HG03439 (cell line): ENCODE results near the gene TM4SF4.
"Not testable (repeated sequence)": the region's sequence is repeated elsewhere in the genome, so short reads cannot be mapped to it uniquely, and the experiment has no call there.

ENCODE experiments used
- ATAC-seq: cut with Tn5 transposase; IDR thresholded peaks from one replicate; pipeline ENCODE4 v1.9.1; 2021; ENCODE audit warnings: mild to moderate bottlenecking, moderate library complexity; ENCODE audit not compliant: unreplicated experiment

TM4SF4 gene

DNA sequence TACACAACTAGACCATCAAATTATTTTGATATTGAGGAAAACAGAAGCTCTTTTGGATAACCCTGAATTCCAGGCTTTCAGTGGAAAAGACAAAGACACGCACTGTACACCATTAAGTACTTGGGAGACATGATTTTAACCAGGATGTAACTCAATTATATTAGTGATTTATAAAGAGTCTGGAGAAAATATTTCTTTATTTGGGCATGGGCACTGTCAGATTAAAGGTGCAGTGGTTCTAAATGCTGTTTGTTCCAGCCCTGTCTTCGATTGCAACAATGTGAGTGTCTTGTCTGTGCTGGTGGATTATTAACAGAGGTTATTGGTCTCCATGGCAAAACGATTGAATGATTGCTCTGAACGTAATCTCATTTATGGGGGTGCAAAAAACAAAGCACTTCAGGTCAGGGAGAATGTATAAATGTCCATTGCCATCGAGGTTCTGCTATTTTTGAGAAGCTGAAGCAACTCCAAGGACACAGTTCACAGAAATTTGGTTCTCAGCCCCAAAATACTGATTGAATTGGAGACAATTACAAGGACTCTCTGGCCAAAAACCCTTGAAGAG is at the start of gene TM4SF4:
Gene TM4SF4, plus strand, starts transcription at position 448 of the 568 bp plus-strand sequence. CDS start 181 bp downstream, outside the sequence.
- no peak for ATAC-seq

DNA sequence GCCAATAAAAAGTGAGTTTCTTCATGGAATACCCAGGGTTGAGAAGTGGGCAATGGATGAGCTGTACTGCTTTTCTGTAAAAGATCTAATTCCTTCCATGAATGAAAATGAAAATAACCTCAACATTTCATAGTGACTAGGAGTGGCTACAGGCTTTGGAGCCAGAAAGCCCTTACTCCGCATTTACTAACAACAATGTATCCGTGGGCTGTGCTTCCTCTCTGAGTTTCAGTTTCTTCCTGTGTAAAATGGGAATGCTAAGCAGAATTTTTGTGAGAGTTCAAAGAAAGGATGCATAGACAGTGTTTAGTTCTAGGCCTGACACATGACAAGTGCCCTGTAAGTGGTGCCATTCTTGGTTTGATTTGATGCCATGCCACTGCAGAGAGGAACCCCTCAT is 49.6 kb upstream of the TM4SF4 start:
- no peak for ATAC-seq

DNA sequence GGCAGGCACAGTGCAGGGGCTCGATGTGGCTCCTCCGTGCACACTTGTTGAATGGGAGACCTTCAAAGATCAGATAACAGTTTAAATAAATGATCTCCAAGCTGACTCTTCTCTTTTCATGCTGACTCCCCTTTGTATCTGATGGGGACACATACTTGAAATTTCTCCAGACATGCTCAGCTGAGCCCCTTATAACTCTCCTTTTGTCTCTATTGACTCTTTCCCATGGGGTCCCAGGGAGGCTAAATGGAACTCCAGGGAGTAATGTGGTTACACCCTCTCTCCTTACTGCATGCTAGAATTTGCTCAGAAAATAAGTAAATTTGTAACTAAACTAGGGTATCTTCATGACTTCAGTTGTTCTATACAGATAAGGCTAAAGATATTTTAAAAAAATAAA is 48.2 kb upstream of the TM4SF4 start:
- no peak for ATAC-seq

DNA sequence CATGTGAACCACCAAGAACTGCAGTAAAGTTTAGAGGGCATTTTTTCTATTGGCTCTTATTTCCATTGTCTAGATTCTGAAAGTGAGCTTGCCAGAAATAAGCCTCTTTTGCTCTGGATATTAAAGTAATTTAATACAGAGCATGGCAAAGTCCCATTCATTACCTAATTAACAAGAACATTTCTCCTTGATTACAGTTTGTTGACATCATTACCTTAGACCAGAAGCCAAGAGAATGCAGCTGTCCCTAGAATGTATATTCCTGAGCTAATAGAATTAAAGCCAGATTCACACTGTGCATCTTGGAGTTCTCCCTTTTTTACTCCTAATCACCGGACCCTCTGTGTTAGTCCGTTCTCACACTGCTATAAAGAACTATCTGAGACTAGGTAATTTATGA is 46.4 kb upstream of the TM4SF4 start:
- ATAC-seq = no peak

DNA sequence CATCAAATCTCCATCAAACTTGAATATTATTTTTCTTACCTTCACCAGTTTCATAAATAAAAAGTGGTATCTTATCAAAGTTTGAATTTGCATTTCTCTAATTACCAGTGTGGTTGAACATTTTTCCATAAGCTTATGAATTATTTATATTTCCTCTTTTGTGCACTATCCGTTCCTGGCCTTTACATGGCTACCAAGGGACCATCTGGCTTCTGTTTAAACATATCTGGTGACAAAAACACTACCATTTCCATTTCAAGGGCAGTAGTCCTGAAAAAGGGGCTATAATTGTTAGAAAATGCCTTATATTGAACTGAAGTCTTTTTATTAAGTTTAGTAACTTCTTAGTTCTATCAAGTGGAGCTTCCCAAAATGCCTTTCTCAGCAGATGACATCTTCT is 44.3 kb upstream of the TM4SF4 start:
- no peak for ATAC-seq

GRCh38 chr3:149432149-149432548 is 42.3 kb upstream of the TM4SF4 start:
- ATAC-seq = no peak

DNA sequence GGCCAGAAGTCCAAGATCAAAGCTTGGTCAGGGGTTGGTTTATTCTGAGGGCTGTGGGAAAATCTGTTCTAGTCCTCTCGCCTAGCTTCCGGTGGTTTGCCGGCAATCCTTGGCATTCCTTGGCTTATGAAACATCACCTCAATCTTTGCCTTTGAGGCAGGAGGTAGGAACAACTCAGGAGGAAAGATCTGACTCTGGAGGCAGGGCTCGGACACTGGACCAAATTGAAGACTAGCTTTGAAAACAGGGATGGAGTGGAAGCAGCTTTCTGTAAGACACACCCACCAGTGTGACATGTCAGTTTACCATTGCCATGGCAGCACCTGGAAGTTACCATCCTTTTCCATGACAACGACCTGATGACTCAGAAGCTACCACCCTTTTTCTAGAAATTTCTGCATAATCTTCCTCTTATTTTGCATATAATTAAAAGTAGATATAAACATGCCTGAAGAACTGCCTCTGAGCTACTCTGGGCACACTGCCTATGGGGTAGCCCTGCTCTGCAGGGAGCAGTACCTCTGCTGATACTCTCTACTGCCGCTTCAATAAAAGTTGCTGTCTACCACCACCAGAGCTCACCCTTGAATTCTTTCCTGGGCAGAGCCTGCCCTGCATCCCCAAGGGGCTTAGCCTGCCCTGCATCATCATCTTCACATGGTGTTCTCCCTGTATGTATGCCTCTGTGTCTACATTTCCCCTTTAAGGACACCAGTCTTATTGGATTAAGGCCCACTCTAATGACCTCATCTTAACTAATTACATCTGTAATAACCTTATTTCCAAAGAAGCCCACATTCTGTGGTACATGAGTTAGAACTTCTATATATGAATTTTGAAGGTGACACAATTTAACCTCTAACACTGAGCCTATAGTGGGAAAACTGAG is 38.3 kb upstream of the TM4SF4 start:
- no peak for ATAC-seq

DNA sequence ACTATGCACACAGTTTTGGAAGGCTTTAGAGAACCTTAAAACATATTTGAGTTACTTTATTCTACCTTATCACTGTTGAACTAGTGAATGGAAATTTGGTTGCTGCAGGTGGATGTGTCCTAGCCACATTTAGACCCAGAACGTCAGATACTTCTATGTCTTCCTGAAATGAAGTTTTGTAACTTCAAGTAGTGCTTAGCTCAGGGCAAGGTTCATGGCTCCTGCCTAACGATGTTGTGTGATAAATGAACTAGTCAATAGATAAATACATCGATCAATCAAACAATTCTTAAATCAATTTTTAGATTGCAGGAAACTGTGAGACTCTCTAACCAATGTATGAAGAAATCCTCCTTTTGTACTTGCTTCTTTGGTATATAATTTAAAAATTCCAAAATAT is 37.2 kb upstream of the TM4SF4 start:
- no peak for ATAC-seq

DNA sequence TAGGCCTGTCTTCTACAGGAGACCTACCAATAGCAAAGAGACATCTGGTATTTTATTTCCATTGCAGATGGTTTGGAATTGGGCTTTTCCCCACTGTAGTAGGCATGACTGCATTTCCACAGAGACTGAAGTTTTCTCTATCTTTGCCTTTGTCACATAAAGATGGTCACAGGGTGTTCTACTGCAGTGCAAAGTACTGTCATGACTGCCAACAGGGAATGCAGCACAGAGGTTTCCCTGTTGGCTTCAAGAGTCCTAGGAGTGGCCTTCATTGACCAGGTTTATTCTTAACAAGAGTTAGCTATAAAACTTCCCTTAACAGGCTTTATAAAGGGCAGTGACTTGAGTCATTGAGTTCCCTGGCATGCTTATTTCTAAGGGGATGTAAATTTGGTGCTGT is 36.8 kb upstream of the TM4SF4 start:
- no peak for ATAC-seq

DNA sequence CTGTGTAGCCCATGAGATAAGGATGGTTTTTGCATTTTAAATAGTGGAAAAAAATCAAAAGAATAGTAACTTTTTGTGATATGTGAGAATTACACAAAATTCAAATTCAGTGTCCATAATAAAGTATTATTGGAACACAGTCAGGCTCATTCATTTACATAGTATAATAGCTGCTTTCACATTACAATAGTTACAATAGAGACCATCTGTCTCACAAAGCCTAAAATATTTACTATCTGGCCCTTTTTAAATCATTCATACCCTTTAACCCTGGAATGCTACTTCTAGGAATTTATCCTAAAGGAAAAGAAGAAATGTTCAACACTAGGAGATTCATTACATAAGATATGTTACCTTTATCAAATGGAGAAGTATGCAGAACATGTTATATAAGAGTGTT is 35.5 kb upstream of the TM4SF4 start:
- no peak for ATAC-seq

- no peak for ATAC-seq
Observed at GRCh38 chr3:149441642-149442041, 32.9 kb upstream of the TM4SF4 start.

GRCh38 chr3:149442043-149442442 is 32.5 kb upstream of the TM4SF4 start:
- no peak for ATAC-seq

DNA sequence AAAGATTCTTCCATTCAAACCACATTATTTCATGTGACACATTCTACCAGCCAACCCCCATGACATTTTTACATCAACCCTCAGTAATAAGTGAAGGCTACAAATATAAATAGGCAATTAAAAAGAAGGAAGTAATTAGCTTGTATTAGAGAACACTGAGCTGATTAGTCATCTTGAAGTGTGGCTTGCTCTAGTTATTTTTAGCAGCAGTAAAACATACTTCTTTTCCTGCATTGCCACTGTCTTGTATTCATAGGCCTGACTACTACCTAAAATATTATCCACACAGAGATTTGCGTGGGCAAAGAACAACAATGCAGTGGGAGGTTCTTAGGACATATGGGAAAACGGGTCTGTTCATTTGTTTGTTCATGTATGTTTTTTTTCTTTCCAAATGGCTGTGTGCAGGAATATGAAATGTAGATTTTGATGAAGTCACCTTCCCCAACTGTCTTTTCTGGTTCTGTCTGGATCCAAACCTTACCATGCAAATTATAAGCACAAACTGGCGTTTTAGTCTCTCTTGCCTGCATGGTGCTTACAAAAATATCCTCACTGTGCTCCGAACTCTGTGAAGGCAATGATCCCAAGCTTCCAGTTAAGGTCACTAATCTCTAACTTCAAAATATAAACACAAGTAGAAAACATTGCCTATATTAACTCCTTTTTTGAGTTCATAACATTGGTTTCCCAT is 31.5 kb upstream of the TM4SF4 start:
- no peak for ATAC-seq

GRCh38 chr3:149443545-149443912 is 31.0 kb upstream of the TM4SF4 start:
- no peak for ATAC-seq

- not testable (repeated sequence) for ATAC-seq
Observed at GRCh38 chr3:149444867-149445266, 29.6 kb upstream of the TM4SF4 start.

GRCh38 chr3:149448331-149448831 is 26.1 kb upstream of the TM4SF4 start:
- no peak for ATAC-seq

DNA sequence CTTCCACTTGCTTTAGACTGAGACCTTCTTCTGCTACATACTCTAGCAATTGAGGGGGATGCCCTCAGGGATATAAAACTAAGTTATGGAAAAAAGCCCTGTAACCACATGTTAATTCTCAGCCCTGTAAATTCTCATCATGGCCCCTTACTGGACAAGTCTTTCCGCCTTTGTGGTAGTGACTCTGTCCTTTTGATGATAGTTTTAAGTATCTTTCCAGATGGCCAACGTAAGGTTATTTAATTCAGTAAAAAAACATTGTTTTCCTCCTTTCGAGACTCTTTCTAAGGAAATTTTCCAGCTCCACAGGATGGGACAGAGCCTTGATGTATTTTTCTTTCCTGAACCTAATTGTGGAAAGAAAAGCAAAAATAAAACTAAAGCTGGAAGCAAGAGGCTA is 25.3 kb upstream of the TM4SF4 start:
- ATAC-seq = no peak

GRCh38 chr3:149449799-149450198 is 24.7 kb upstream of the TM4SF4 start:
- ATAC-seq = no peak

GRCh38 chr3:149450281-149450680 is 24.2 kb upstream of the TM4SF4 start:
- ATAC-seq = no peak

DNA sequence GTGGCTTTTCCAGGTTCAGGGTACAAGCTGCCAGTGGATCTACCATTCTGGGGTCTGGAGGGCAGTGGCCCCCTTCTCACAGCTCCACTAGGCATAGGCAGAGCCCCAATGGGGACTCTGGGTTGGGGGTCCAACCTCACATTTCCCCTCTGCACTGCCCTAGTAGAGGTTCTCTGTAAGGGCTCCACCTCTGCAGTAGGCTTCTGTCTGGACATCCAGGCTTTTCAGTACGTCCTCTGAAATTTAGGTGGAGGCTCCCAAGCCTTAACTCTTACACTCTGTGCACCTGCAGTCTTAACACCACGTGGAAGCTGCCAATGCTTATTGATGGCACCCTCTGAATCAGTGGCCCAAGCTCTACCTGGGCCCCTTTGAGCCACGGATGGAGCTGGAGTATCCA is 22.5 kb upstream of the TM4SF4 start:
- no peak for ATAC-seq

DNA sequence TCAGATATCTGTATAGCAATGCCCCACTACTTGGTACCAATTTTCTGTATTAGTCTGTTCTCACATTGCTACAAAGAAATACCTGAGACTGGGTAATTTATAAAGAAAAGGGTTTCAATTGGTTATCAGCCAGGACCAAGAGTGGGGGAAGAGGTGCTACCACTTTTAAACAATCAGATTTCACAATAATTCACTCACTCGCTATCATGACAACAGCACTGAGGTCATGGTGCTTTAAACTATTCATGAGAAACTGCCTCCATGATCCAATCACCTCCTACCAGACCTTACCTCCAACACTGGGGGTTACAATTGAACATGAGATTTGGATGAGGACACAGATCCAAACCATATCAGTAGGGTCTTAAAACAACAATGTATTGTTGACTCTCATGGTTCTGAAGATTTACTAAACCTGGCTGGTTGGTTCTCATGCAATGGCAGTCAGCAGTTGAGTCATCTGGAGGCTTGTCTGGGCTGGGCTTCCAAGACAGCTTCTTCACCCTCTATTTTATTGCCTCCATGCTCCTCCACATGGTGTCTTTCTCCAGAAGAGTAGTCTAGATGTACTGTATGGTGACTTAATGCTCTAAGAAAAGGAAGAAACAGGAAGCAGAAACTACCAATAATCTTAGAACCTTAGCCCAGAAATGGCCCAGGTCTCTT is 21.2 kb upstream of the TM4SF4 start:
- ATAC-seq = no peak
